Measurements from ENCODE around the gene STOX1. TPM values are rescaled to one million over a fixed set of nuclear protein-coding genes. Genes with fewer than 3 reads are reported as not detected.
A peak's percentile ranks its signal among the peaks of the same experiment; 100 is the strongest.

STOX1 gene
- total and polyA plus RNA-seq, 10 of the 15 experiments (the other 5 are each of a cell fraction or from before 2014, with no cell fraction given): 0.18 to 1.2 (median 0.67) TPM; not detected in 1

GRCh38 chr10:68900427-68901104 lies 73.2 kb downstream of the STOX1 start (continued):
- TF ChIP-seq EZH2 (IDR thresholded peaks at IDR 0.05; ENCODE audit: borderline replicate concordance, control insufficient read depth, low read depth, low read length) (no peak), POLR2AphosphoS5 (IDR thresholded peaks at IDR 0.05; ENCODE audit: low read length) (peak; percentile 93), TCF12 (IDR thresholded peaks at IDR 0.05; ENCODE audit: low read depth, low read length) (no peak), STAT3 (IDR thresholded peaks at IDR 0.05; ENCODE audit: low read depth, low read length) (no peak), ASH2L (IDR thresholded peaks at IDR 0.05; ENCODE audit: borderline replicate concordance, low read depth) (peak; percentile 72; the same call in 1 of the 2 replicates), IRF5 (IDR thresholded peaks at IDR 0.05; ENCODE audit: borderline replicate concordance) (no peak), NFIC (IDR thresholded peaks at IDR 0.05; ENCODE audit: low read depth, low read length) (no peak; the same call in 1 of the 2 replicates), SUPT20H (IDR thresholded peaks at IDR 0.05; ENCODE audit: borderline replicate concordance, control insufficient read depth, low read depth, low read length) (no peak), ZNF207 (IDR thresholded peaks at IDR 0.05; ENCODE audit: borderline replicate concordance) (peak; percentile 92), RUNX3 (IDR thresholded peaks at IDR 0.05; ENCODE audit: low read length) (no peak), NR2C2 (IDR thresholded peaks at IDR 0.05; ENCODE audit: borderline replicate concordance, control insufficient read depth, insufficient read length, low read depth) (no peak), REST (IDR thresholded peaks at IDR 0.05; ENCODE audit: low read depth, low read length) (peak; percentile 58), POLR2AphosphoS2 (IDR thresholded peaks at IDR 0.05; ENCODE audit: low read depth, low read length) (peak; percentile 70; the same call in 1 of the 2 replicates), SMC3 (IDR thresholded peaks at IDR 0.05; ENCODE audit: borderline replicate concordance, low read length) (no peak), RAD51 (IDR thresholded peaks at IDR 0.05) (no peak), IKZF1 (conservative IDR thresholded peaks at IDR 0.05) (no peak; the same call in 1 of the 2 replicates), ETV6 (conservative IDR thresholded peaks at IDR 0.05 in 1 of 2, IDR thresholded peaks at IDR 0.05 in 1 of 2; ENCODE audit: borderline replicate concordance in 1 of 2, low read depth in 1 of 2) (peak in 1 of 2 experiments; percentile 8; a peak in 1 of 4 replicates), NFXL1 (IDR thresholded peaks at IDR 0.05; ENCODE audit: borderline replicate concordance) (no peak), NR2C1 (IDR thresholded peaks at IDR 0.05) (no peak), CHD2 (IDR thresholded peaks at IDR 0.05; ENCODE audit: borderline replicate concordance, low read depth, low read length) (peak; percentile 89; the same call in 1 of the 2 replicates), FOXM1 (IDR thresholded peaks at IDR 0.05; ENCODE audit: low read depth, low read length) (peak; percentile 62; the same call in 1 of the 2 replicates), IKZF2 (IDR thresholded peaks at IDR 0.05) (no peak), MYB (IDR thresholded peaks at IDR 0.05; ENCODE audit: borderline replicate concordance, low read depth, low read length) (no peak)

All from GM12878 (cell line).